NCI-H2081 treated with DMSO at 0.1 percent for 48 hours (cell line): ENCODE data around the gene CHST10.
A peak's percentile ranks its signal among the peaks of the same experiment; 100 is the strongest.
"Not testable (repeated sequence)": the region's sequence is repeated elsewhere in the genome, so short reads cannot be mapped to it uniquely, and the experiment has no call there.

ENCODE experiments used
- DNase-seq: peaks from one replicate; lab custom pipeline; 2025; lab: John Stamatoyannopoulos, UW

Gene CHST10

DNA sequence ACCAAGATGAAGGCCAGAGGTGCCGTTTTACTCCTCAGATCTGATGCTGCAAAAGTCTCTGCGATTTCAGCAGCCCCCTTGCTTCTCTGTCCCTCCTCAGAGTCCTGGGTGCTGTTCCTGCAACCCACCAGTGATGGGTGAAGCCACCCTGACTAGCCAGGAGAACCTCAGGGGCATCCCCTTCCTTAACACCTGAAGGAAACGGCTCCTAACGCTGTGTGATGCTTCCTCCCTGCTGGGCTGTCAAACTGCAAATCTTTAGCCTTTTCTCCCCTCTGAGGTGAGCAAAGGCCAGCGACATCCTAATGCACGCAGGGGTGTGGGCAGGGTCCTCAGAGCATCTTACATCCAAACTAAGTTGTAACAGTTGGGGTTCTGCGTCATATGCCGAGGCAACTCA lies 24.8 kb downstream of the CHST10 start:
- no peak for DNase-seq

DNA sequence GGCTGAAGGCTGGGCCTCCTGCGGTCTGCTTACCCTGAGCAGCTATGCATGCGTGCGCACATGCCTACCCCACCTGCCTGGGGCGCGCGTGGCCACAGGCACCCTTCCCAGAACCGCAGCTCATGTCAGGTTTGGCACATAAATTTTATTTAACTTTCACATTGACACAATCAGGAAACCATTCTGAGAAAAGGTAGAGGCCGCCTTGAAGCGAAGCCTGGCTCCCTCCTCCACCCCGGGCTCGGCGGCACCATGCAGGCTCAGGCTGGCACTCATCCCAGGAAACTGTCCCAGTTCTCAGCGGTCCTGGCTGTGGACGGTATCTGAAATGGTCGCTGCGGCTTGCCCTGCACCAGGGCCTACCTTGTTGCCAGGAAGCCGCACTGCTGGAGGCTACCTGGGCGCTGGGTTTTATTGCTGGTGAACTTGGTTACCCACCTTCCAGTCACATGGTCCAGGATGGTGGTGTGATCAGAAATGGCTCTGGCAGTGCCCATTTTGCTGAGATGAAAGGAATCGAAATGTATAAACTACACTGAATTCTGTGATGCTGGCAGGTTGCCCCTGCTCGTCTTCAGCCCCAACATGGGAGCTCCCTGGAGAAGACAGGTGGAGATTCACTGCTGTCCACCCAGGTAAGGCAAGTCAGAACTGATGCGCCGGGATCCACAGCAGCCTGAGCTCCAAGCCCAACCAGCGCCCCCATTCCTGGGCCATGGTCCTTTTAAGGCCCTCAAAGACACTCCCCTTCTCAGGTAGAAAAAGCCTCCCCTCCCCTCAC lies 25.5 kb downstream of the CHST10 start:
- no peak for DNase-seq

DNA sequence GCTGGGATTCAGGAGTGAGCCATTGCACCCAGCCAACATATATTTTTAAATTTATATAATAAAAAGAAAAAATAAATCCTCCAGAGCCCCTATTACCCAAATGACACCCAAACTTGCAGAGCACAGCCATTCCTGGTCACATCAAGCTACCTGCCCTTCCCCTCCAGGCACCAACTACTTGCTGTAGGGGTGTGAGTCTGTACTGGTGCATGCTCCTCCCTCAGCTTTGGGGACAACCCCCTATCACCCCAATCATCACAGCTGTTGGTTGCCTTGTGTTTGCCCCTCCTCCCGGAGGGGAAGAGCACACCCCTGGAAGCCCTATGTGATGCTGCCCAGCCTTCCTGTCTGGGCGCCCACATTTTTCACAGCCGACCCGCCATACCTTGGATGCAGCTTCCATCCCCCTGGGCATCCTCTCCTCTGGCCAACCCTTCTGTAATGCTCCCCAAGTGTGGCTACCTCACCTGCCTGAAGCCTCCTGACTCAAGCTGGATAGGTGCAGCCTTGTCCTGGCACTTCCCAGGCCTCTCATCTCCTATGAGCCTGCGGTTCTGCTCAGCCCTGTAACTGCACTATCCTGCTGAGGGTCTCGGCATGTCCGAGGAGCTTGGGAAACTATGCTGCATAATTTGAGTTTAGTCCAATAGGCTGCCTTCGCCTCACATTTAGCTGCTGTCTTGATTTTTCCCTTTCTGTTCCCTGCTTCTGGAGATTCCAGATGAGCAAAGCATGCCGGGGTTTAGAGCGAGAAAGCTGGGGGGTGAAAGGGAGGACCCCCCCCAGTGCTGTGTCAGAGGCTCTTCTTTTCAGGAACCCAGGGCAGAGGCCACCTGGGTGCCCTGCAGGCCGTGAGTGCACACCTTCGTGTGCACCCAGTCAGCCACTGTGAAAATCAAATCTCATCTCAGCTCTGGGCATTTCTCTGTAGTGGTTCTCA lies 27.2 kb downstream of the CHST10 start:
- no peak for DNase-seq

DNA sequence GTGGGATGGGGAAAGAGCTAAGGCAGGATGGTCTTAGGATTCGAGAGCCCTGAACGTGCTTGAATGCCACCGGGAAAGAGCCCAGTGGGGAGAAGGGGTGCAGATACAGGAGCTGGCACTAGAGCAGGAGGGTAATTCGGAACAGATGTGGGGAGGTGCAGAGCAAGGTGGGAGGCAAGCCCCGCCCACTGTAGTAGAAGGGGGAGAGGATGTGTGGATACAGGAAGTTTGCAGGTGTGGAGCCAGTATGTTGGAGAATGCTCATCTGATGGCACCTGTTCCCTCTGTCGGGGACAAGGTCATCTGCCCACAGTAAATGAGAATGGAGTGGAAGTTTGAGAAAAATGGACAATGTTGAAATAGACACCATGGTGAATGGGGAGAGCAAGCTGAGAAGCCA lies 28.8 kb downstream of the CHST10 start:
- no peak for DNase-seq

DNA sequence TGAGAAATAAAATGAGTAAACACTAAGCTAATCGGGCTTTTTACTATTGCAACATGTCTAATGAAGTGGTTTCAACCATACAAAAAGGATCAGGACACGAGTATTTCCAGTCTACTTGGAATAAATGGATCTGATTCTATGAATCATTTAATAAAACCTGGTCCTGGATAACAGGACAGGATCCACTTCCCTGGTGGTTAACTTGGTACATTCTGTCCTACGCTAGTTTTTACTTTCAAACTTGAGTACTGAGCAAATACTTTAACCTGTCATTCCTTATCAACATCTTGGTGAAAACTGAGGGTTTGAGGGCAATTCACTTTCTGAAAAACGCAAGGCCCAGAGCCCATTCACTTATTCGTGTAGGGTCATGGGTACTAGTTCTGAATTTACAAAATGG lies 33.5 kb downstream of the CHST10 start:
- DNase-seq = no peak

DNA sequence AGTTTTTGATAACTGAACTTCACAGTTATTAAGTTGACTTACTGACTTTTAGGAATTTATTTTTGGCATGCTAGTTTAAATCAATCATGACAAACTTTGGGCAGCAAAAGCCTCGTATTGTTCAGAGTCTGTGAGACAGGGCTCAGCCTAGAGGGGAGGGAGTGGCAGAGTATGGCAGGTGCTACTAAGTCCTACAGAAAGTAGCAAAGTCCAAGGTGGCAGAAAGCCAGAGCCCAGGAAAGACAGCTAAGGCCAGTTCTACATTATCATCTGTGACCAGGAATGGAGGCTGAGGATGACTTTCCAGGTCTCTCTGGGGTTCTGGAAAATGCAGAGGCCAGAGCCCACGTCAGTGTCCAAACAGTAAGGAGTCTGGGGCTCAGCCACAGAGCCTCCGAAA lies 34.2 kb downstream of the CHST10 start:
- no peak for DNase-seq

DNA sequence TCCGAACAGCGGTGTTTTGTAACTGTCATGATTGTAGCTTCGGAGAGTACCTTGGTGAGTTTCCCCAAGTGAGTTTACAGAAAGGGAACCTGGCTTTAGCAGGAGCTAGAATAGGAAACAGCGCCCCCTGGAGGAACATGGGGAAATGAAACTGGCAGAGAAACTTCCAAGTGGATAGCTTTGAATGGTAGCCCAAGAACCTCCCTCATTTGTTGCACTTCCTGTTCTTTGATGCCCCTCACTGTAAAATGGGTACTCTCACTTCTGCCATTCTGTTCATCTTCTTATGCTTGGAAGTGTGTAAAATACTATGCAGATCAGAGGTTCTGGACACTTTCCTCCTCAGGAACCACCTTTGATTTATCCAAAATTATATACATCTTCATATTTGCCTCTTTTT lies 36.2 kb downstream of the CHST10 start:
- peak; percentile 23 for DNase-seq

DNA sequence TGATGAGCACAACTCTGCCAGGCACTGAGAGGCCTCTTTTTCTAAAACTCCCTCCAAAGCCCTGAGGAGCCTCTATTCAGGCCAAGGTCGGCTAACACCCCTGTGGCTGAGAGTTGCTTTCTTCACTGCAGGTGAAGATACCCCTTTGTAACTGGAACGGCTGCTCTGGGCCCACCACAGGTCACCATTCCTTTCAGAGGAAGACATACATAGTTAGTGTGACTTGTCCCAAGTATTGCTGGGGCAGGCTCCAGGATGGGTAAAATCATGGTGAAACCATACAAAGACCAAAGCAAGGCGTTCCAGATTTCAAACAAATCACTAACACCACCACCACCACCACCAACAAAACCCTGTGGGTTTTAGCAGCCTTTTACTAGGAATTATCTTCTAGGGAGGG lies 36.8 kb downstream of the CHST10 start:
- DNase-seq = no peak

DNA sequence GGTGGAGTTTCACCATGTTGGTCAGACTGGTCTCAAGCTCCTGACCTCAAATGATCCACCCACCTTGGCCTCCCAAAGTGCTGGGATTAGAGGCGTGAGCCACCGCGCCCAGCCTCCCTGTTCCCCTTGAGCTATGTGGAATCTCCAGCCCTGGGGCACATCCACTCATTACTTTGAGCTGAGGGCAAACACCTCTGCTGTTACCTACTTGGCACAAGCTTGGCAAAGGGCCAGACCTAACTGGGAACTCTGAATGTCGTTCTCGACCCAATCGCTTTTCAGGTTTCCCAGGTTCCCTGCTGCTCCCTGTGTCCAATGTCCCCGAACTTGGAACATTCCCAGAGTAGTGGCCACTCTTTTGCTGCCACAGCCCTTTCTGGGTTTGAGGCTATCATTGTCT lies 40.6 kb downstream of the CHST10 start:
- no peak for DNase-seq

DNA sequence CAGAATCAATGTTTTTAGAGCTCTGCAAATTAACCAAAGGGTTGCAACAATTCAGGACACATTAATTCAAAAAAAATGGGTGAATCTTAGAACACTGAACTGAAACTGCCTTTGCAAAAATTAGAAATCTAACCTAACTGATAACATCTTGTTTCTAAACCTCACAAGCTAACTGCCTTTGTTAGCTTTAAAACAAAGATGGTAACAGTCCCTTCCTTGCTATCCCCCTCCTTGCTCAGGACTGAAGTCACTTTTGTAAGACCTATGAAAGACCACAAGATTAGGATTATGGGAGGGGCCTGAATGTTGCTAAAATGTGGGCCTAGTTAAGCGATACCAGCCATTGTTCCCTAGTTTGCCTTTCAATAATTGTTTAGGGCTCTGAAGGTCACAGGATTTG lies 50.3 kb downstream of the CHST10 start:
- DNase-seq = no peak

DNA sequence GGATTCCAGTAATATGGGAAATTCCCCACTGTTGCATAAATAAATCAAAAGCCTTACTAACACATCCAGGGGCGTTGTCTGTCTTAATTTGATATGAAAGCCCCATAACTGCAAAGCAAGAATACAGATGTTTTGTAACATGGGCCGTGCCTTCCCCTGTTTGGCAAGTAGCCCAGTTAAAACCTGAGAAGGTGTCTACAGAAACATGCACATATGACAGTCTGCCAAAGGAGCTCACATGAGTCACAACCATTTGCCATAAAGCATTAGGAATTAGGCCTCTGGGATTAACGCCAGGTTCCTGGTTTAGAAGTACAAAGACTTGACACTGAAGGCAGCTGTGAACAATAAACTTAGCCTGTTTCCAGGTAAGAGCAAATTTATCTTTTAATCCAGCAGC lies 52.0 kb downstream of the CHST10 start:
- peak; percentile 77 for DNase-seq

DNA sequence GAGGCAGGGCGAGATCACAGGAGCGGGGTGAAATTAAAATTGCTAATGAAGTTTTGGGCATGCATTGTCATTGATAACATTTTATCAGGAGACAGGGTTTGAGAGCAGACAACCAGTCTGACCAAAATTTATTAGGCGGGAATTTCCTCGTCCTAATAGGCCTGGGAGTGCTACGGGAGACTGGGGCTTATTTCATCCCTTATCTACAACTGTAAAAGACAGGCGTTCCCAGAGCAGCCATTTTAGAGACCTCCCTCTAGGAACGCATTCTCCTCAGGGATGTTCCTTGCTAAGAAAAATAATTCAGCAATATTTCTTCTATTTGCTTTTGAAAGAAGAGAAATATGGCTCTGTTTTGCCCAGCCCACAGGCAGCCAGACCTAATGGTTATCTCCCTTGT lies 55.2 kb downstream of the CHST10 start:
- DNase-seq = not testable (repeated sequence)

DNA sequence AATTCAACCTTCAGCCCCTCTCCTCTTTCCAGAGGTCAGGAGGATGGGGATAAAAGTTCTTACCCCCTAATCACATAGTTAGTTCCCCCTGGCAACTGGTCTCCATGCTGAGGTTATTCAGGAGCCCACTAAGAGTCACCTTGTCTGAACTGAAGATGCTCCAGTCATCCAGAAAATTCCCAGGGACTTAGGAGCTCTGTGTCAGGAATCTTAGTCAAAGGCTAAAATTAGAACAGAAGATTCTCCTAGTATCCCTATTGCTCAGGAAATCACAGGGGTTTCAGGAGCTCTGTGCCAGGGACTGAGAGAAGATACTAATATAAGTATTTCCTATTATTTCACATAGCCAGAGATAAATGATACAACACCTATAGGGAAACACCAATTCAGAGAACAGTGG lies 57.9 kb downstream of the CHST10 start:
- DNase-seq = no peak

DNA sequence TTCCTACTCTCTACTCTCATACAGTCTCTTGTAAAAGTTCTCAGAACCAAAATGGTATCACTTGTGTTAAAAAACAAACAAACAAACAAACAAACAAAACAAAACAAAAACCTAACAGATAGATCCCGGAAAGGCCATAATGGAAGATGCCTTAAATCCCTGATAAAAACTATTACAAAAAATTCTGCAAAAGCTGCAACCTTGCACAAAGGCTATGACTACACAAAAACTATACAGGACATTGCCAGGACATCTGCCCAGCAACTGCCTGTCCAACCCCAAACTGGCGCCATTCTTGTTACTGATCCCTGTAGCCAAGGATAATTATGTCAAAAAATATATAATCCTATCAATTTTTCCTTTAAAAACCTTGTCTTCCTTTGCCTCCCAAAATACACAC lies 58.9 kb downstream of the CHST10 start:
- DNase-seq = no peak

DNA sequence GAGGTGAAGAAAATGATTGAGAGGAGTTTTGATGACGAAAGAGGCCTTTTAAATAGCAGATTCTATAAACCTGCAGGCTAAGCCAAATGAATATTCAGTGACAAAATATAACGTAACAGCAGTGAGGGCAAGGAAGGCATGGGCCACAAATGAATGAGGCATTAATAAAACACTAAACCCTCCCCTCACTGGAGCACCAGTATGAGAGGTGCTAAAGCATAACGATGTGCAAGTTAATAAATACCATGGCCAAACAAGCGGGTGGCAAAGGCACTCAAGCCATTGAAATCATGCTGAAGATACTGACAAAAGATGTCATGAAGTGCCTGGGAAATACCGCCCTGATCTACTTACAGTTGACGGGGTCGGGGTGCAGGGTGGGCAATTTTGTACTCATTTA lies 64.9 kb downstream of the CHST10 start:
- DNase-seq = no peak

DNA sequence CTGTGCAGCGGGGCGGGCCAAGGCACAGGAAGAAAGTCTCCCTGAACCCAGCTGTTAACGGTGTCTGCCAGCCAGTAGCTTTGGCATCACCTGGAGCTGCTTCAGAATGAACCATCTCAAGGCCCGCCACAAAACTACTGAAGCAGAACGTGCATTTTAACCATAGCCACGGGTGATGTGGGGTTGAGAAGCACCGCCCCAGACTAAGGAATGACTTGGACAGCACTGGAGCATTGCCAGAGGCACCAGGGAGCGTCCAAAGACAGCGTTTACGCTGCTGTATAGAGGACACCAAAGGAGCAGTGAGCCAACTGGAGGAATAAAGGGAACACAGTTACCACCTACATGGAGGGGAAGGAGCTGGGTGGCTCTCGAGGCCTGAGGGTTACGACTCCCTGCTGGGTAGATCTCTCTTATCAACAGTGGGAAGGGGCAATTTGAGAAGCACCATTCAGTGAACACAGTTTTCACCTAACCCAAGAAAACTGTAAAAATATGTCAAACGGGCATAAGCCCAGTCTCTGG lies 66.7 kb downstream of the CHST10 start:
- no peak for DNase-seq

DNA sequence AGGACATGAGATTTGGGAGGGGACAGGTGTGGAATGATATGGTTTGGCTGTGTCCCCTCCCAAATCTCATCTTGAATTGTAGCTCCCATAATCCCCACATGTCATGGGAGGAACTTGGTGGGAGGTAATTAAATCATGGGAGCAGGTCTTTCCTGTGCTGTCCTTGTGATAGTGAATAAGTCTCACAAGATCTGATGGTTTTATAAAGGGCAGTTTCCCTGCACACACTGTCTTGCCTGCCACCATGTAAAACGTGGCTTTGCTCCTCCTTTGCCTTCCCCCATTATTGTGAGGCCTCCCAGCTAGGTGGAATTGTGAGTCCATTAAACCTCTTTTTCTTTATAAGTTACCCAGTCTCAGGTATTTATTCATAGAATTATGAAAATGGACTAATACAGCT lies 72.3 kb downstream of the CHST10 start:
- not testable (repeated sequence) for DNase-seq

DNA sequence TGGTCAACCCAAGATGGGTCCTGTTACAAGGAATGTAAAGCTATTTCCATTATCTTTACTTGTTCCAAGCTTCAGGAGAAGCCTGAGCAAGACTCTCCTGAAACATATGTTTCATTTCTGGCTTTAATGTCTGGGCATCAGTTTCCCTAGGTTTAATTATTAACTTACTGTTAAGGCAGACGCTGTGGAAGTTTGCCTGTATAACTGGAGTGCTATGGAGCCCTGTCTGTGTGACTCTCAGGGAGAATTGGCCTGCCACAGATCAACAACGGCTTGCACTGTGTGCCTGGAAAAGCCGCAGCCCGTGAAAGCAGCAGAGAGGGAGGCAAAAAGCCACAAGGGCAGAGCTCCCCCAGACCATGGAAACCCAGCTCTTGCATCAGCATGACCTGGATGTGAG lies 73.0 kb downstream of the CHST10 start:
- no peak for DNase-seq

DNA sequence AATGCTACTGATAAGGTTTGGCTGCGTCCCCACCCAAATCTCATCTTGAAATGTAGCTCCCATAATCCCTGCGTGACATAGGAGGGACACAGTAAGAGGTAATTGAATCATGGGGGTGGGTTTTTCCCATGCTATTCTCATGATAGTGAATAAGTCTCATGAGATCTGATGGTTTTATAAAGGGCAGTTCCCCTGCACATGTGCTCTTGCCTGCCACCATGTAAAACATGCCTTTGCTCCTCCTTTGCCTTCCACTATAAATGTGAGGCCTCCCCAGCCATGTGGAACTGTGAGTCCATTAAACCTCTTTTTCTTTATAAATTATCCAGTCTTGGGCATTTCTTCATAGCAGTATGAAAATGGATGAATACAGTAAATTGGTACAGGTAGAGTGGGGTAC lies 75.0 kb downstream of the CHST10 start:
- DNase-seq = not testable (repeated sequence)
